Neural progenitor cell (in vitro differentiated cells): ENCODE data around the gene KLHL30.

Experiments used
- EZH2 ChIP-seq: fragments of 200-600 bp; sonication (generic); IDR thresholded peaks from 2 replicates; pipeline ENCODE4 v1.6.1; 2017; ENCODE audit warnings: antibody characterized with exemption, mild to moderate bottlenecking, moderate library complexity
- EZH2phosphoT487 ChIP-seq: fragments of 200-600 bp; sonication (generic); IDR thresholded peaks from 2 replicates; pipeline ENCODE4 v1.6.1; 2017; ENCODE audit warnings: antibody characterized with exemption
- TF ChIP-seq, protein P1 (sequence below): fragments of 200-600 bp; sonication (generic); IDR thresholded peaks from 2 replicates; pipeline ENCODE4 v1.5.1; 2017; ENCODE audit warnings: antibody characterized with exemption, mild to moderate bottlenecking

DNA sequence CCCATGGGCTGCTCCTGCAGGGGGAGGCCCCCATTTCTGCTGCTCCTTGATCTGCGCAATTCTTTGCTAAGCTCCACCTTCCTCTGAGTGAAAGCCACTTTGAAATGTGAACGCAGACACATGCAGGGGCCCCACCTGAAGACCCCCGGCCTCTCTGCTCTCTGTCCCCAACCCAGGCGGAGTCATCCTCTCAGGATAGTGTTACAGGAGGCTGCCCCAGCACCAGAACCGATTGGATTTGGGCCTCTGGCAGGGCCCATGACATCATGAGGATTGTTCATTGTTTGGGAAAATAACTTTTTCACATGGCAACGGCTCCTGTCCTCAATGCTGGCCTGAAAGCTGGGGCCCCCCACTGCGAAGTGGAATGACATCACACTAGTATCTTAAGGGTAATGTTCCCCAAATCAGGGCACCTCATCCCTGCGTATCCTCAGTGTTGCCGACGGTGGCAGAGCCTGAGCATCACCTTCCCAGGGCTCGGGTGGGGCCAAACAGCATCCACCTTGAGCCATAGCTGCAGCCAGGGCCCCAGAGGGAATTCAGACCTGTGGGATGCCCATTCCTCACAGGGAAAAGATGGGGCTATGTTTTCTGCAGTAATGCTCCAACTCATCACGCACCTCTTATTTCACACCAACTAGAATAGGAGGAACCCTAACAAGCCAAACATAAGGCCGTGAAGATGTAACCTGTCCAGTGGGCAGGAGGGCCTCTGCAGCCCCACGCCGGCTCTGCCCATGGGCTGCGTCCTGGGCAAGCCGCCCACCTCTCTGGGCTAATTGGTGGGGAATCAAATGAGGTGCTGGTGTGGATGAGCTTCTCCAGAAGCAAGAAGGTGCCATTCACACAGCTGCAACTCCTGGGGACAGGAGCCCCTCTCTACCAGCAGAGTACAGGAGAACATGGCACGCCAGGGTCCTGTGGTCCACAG lies 17.6 kb downstream of the KLHL30 start:
- TF ChIP-seq, protein P1, sequence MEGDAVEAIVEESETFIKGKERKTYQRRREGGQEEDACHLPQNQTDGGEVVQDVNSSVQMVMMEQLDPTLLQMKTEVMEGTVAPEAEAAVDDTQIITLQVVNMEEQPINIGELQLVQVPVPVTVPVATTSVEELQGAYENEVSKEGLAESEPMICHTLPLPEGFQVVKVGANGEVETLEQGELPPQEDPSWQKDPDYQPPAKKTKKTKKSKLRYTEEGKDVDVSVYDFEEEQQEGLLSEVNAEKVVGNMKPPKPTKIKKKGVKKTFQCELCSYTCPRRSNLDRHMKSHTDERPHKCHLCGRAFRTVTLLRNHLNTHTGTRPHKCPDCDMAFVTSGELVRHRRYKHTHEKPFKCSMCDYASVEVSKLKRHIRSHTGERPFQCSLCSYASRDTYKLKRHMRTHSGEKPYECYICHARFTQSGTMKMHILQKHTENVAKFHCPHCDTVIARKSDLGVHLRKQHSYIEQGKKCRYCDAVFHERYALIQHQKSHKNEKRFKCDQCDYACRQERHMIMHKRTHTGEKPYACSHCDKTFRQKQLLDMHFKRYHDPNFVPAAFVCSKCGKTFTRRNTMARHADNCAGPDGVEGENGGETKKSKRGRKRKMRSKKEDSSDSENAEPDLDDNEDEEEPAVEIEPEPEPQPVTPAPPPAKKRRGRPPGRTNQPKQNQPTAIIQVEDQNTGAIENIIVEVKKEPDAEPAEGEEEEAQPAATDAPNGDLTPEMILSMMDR, result no peak
- TF ChIP-seq EZH2 (no peak), EZH2phosphoT487 (no peak)
